HUES6 (cell line): ENCODE measurements around the gene BCAS1.

ENCODE experiments used
- H3K27ac ChIP-seq: 2 replicates; pipeline ENCODE4 v1.7.0; 2013; ENCODE audit warnings: low read depth, mild to moderate bottlenecking, low read length, inconsistent platforms
- H3K27me3 ChIP-seq: 2 replicates; pipeline ENCODE4 v1.6.1; 2013; ENCODE audit warnings: low read length; ENCODE audit not compliant: control insufficient read depth, insufficient read depth
- H3K36me3 ChIP-seq: 2 replicates; pipeline ENCODE4 v1.6.1; 2013; ENCODE audit warnings: low read length; ENCODE audit not compliant: control insufficient read depth, insufficient read depth
- H3K4me1 ChIP-seq: 2 replicates; pipeline ENCODE4 v1.6.1; 2013; ENCODE audit warnings: low read length; ENCODE audit not compliant: control insufficient read depth, insufficient read depth
- H3K4me3 ChIP-seq: 2 replicates; pipeline ENCODE4 v1.5.1; 2013; ENCODE audit warnings: low read depth, low read length
- H3K9ac ChIP-seq: one replicate; pipeline ENCODE4 v1.6.1; 2013; ENCODE audit warnings: mild to moderate bottlenecking, low read length
- H3K9me3 ChIP-seq: 2 replicates; pipeline ENCODE4 v1.6.1; 2013; ENCODE audit warnings: low read depth, low read length; ENCODE audit not compliant: control insufficient read depth, insufficient read depth

BCAS1 gene

GRCh38 chr20:53961527-53961926 lies 108.9 kb downstream of the BCAS1 start:
- Histone ChIP-seq H3K9ac (no peak overlapping the region), H3K4me3 (no peak overlapping the region)

GRCh38 chr20:53960579-53961272 lies 109.7 kb downstream of the BCAS1 start:
- H3K9me3 ChIP-seq, result 0 out of 2 replicates have a peak, but pooled peaks cover 3% of the 10 kb centered on the region
- peaks cover 7% of the 10 kb centered on the region for H3K4me1 ChIP-seq
- H3K9ac ChIP-seq, result no peak overlapping the region
- no peaks in the 10 kb centered on the region for H3K36me3 ChIP-seq
- no peaks in the 10 kb centered on the region for H3K27me3 ChIP-seq
- H3K4me3 ChIP-seq, result no peak overlapping the region
- H3K27ac ChIP-seq, result no peak overlapping the region

More at GRCh38 chr20:53961527-53961926, 108.9 kb downstream of the BCAS1 start:
- Histone ChIP-seq H3K9me3 (no peaks in the 10 kb centered on the region), H3K4me1 (peaks cover 7% of the 10 kb centered on the region), H3K36me3 (no peaks in the 10 kb centered on the region), H3K27me3 (no peaks in the 10 kb centered on the region), H3K27ac (no peak overlapping the region)

- H3K4me3 ChIP-seq, result no peak overlapping the region
- 0 out of 2 replicates have a peak, but pooled peaks cover 3% of the 10 kb centered on the region for H3K9me3 ChIP-seq
- no peaks in the 10 kb centered on the region for H3K36me3 ChIP-seq
- H3K27me3 ChIP-seq, result no peaks in the 10 kb centered on the region
- H3K4me1 ChIP-seq, result peaks cover 7% of the 10 kb centered on the region
- H3K27ac ChIP-seq, result no peak overlapping the region
- H3K9ac ChIP-seq, result no peak overlapping the region
Observed at GRCh38 chr20:53959911-53960578, 110.3 kb downstream of the BCAS1 start.

- Histone ChIP-seq H3K27ac (no peak overlapping the region), H3K9me3 (0 out of 2 replicates have a peak, but pooled peaks cover 3% of the 10 kb centered on the region), H3K4me3 (no peak overlapping the region), H3K27me3 (no peaks in the 10 kb centered on the region), H3K36me3 (no peaks in the 10 kb centered on the region), H3K9ac (no peak overlapping the region), H3K4me1 (peaks cover 7% of the 10 kb centered on the region)
Observed at GRCh38 chr20:53958260-53958659, 112.1 kb downstream of the BCAS1 start.

- H3K4me3 ChIP-seq, result no peak overlapping the region
- H3K36me3 ChIP-seq, result no peaks in the 10 kb centered on the region
- no peak overlapping the region for H3K27ac ChIP-seq
- H3K4me1 ChIP-seq, result peaks cover 7% of the 10 kb centered on the region
- H3K9ac ChIP-seq, result no peak overlapping the region
- H3K9me3 ChIP-seq, result peaks cover 8% of the 10 kb centered on the region
- no peaks in the 10 kb centered on the region for H3K27me3 ChIP-seq
Observed at GRCh38 chr20:53957451-53958172, 112.8 kb downstream of the BCAS1 start.

- H3K27ac ChIP-seq, result no peak overlapping the region
- no peaks in the 10 kb centered on the region for H3K27me3 ChIP-seq
- H3K9me3 ChIP-seq, result peaks cover 10% of the 10 kb centered on the region
- no peak overlapping the region for H3K4me3 ChIP-seq
- H3K9ac ChIP-seq, result no peak overlapping the region
- H3K4me1 ChIP-seq, result no peaks in the 10 kb centered on the region
- H3K36me3 ChIP-seq, result no peaks in the 10 kb centered on the region
Observed at GRCh38 chr20:53956013-53956715, 114.2 kb downstream of the BCAS1 start.

GRCh38 chr20:53954723-53955658 lies 115.4 kb downstream of the BCAS1 start:
- Histone ChIP-seq H3K4me3 (no peak overlapping the region), H3K27ac (no peak overlapping the region), H3K36me3 (no peaks in the 10 kb centered on the region), H3K9me3 (peaks cover 10% of the 10 kb centered on the region), H3K9ac (no peak overlapping the region), H3K4me1 (no peaks in the 10 kb centered on the region; the same call in 1 of the 2 replicates), H3K27me3 (no peaks in the 10 kb centered on the region)

GRCh38 chr20:53952528-53953096 lies 117.8 kb downstream of the BCAS1 start:
- Histone ChIP-seq H3K27ac (no peak overlapping the region), H3K4me1 (no peaks in the 10 kb centered on the region; the same call in 1 of the 2 replicates), H3K9ac (no peak overlapping the region), H3K4me3 (no peak overlapping the region), H3K9me3 (peaks cover 10% of the 10 kb centered on the region), H3K36me3 (no peaks in the 10 kb centered on the region), H3K27me3 (no peaks in the 10 kb centered on the region)

GRCh38 chr20:53950578-53950977 lies 119.8 kb downstream of the BCAS1 start:
- Histone ChIP-seq H3K36me3 (no peaks in the 10 kb centered on the region), H3K4me3 (no peak overlapping the region), H3K27me3 (no peaks in the 10 kb centered on the region), H3K9me3 (peaks cover 7% of the 10 kb centered on the region), H3K27ac (no peak overlapping the region), H3K4me1 (no peaks in the 10 kb centered on the region; the same call in 1 of the 2 replicates), H3K9ac (no peak overlapping the region)

GRCh38 chr20:53950031-53950430 lies 120.4 kb downstream of the BCAS1 start:
- no peak overlapping the region for H3K4me3 ChIP-seq
- no peak overlapping the region for H3K9ac ChIP-seq
- no peaks in the 10 kb centered on the region for H3K27me3 ChIP-seq
- peaks cover 7% of the 10 kb centered on the region for H3K9me3 ChIP-seq
- no peak overlapping the region for H3K27ac ChIP-seq
- no peaks in the 10 kb centered on the region for H3K36me3 ChIP-seq
- H3K4me1 ChIP-seq, result no peaks in the 10 kb centered on the region; the same call in 1 of the 2 replicates
